BLaER1 treated with 17β-estradiol and CSF1 and Interleukin-3, amounts not matched to agents 10 nM and 100 nM (cell line): ENCODE measurements around the gene CCDC91.

Experiments
- H3K27ac ChIP-seq, 11 experiments: shearing (Covaris generic); formaldehyde crosslinking; 2 replicates each; pipeline ENCODE4 v1.8.1; 2022
- H3K27me3 ChIP-seq, 11 experiments: shearing (Covaris generic); formaldehyde crosslinking; 2 replicates each; pipeline ENCODE4 v1.8.1; 2022
- H3K36me3 ChIP-seq, 11 experiments: shearing (Covaris generic); formaldehyde crosslinking; 2 replicates each; pipeline ENCODE4 v1.8.1; 2022
- H3K4me1 ChIP-seq, 10 experiments: shearing (Covaris generic); formaldehyde crosslinking; 2 replicates each; pipeline ENCODE4 v1.8.1; 2022
- H3K4me2 ChIP-seq, 11 experiments: shearing (Covaris generic); formaldehyde crosslinking; 2 replicates each; pipeline ENCODE4 v1.8.1; 2022
- H3K4me3 ChIP-seq, 10 experiments: shearing (Covaris generic); formaldehyde crosslinking; 2 replicates each; pipeline ENCODE4 v1.8.1; 2022
- H3K9ac ChIP-seq, 11 experiments: shearing (Covaris generic); formaldehyde crosslinking; 2 replicates each; pipeline ENCODE4 v1.8.1; 2022
- H3K9me3 ChIP-seq, 11 experiments: shearing (Covaris generic); formaldehyde crosslinking; replicated peaks in 1 of 11; 2 replicates each; pipeline ENCODE4 v1.8.1; 2022
- H4K20me1 ChIP-seq, 11 experiments: shearing (Covaris generic); formaldehyde crosslinking; 2 replicates each; pipeline ENCODE4 v1.8.1; 2022
- Cebpa-rat ChIP-seq, 11 experiments: shearing (Covaris generic); IDR thresholded peaks; 2 replicates each; pipeline ENCODE4 v1.8.1; 2022

Gene CCDC91

DNA sequence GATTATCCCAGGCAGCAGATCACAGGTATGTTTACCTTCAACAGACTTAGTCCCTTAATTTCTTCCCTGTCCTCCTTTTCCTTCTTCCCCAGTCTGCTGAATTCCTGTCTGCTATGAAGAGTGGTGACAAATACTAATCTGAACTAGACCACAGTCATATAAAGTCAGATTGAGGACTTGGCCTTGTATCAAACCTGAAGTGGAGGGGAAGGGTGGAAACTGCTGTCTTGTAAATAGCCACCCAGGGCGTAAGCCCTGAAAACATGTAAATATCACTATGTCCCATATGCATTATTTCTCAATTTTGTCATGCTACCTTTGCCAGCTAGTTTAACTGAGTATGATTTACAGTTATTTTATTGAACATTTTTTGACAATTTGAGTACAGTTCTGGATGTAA lies 368.0 kb downstream of the CCDC91 start:
- no peak overlapping the region for H3K4me3 ChIP-seq
- H3K27ac ChIP-seq, result no peak overlapping the region
- no peaks in the 10 kb centered on the region for H3K27me3 ChIP-seq
- no peaks in the 10 kb centered on the region for H3K36me3 ChIP-seq
- H3K4me2 ChIP-seq, result no peak overlapping the region
- H4K20me1 ChIP-seq, result no peaks in the 10 kb centered on the region
- no peak overlapping the region for H3K9ac ChIP-seq
- no peak for TF ChIP-seq Cebpa-rat (IDR thresholded peaks at IDR 0.05)
- H3K9me3 ChIP-seq, result no peaks in the 10 kb centered on the region
- H3K4me1 ChIP-seq, result peaks cover 0 to 3% (median 0%) of the 10 kb centered on the region in 10 experiments; a peak in 7 of 20 replicates

DNA sequence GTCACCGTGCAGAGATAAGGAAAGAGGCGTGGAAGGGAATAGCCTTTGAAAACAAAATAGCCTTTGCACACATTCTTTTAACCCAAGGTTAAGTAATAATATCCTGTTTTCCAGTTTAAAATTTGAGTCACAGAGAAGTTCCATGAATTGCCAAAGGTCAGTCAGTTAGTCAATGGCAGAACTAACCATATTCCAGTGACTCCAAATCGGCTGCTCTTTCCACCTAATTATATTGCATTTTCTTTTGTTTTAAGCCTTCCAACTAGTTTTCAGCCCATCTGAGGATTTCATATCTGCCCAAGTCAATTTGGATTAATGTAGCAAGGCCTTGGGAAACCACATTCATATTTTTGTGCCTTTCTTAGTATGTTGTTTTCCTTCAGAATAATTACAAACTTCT lies 373.0 kb downstream of the CCDC91 start:
- H3K4me3 ChIP-seq, result no peak overlapping the region
- H3K27me3 ChIP-seq, result no peaks in the 10 kb centered on the region
- H3K27ac ChIP-seq, result peak overlapping the region in 5 of 11 experiments; percentile 12 to 71 (median 46); a peak in 9 of 22 replicates
- H3K9ac ChIP-seq, result no peak overlapping the region; a peak in 1 of 22 replicates
- H3K9me3 ChIP-seq, result peaks cover 0 to 4% (median 0%) of the 10 kb centered on the region in 11 experiments; a peak in 2 of 22 replicates
- TF ChIP-seq Cebpa-rat (IDR thresholded peaks at IDR 0.05), result no peak
- H3K36me3 ChIP-seq, result no peaks in the 10 kb centered on the region
- peaks cover 0 to 19% (median 12%) of the 10 kb centered on the region in 10 experiments; a peak in 12 of 20 replicates for H3K4me1 ChIP-seq
- no peaks in the 10 kb centered on the region for H4K20me1 ChIP-seq
- H3K4me2 ChIP-seq, result peak overlapping the region in 5 of 11 experiments; percentile 29 to 65 (median 51); a peak in 10 of 22 replicates

DNA sequence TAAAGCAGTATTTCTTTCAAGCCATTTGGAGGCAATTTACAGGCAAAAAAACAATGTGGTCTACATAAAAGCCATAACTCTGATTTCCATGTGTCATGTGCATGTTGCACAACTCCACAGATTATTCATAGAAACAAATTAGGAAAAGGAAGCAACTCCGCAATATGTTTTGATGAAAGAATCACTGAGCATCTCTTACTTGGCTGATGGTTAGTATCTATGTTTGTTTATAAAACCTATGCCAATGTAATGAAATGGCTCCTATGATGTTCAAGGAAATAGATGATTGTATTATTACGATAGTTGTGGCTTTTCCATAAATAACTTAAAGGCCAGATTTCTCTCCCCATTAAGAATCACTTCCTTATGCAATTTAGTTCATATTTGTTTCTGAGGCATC lies 373.7 kb downstream of the CCDC91 start:
- no peak overlapping the region for H3K4me3 ChIP-seq
- H3K9me3 ChIP-seq, result peaks cover 0 to 4% (median 0%) of the 10 kb centered on the region in 11 experiments; a peak in 2 of 22 replicates
- no peaks in the 10 kb centered on the region for H4K20me1 ChIP-seq
- TF ChIP-seq Cebpa-rat (IDR thresholded peaks at IDR 0.05), result peak in 2 of 11 experiments; percentile 30 to 57; a peak in 2 of 22 replicates
- H3K27ac ChIP-seq, result peak overlapping the region in 7 of 11 experiments; percentile 17 to 71 (median 44); a peak in 11 of 22 replicates
- H3K36me3 ChIP-seq, result no peaks in the 10 kb centered on the region
- peaks cover 0 to 19% (median 12%) of the 10 kb centered on the region in 10 experiments; a peak in 12 of 20 replicates for H3K4me1 ChIP-seq
- peak overlapping the region in 8 of 11 experiments; percentile 3 to 65 (median 34); a peak in 13 of 22 replicates for H3K4me2 ChIP-seq
- H3K9ac ChIP-seq, result no peak overlapping the region; a peak in 1 of 22 replicates
- no peaks in the 10 kb centered on the region for H3K27me3 ChIP-seq

DNA sequence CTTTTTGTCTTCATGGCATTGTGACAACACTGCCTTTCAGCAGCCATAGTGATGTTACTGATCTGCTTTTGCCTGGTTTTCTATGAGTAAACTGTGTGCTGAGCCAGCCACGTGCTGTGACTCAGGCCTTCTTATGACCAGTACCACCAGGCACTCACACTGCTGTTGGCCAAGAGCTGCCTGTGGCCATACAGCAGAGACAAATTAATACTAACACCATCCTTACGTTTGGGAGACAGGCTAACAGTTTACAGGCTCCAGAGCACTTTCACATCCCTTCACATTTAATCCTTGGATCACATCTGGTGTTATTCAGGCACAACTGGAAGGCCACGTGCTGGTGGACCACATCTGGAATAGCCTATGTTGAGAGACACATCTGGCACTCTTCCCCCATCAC lies 377.9 kb downstream of the CCDC91 start:
- Histone ChIP-seq H3K27ac (no peak overlapping the region), H3K4me2 (no peak overlapping the region), H3K9me3 (peaks cover 0 to 4% (median 0%) of the 10 kb centered on the region in 11 experiments; a peak in 2 of 22 replicates), H3K9ac (no peak overlapping the region), H3K36me3 (no peaks in the 10 kb centered on the region), H3K4me3 (no peak overlapping the region), H3K27me3 (no peaks in the 10 kb centered on the region), H4K20me1 (no peaks in the 10 kb centered on the region), H3K4me1 (peaks cover 0 to 33% (median 13%) of the 10 kb centered on the region in 10 experiments; a peak in 12 of 20 replicates)
- TF ChIP-seq Cebpa-rat (IDR thresholded peaks at IDR 0.05), result no peak

DNA sequence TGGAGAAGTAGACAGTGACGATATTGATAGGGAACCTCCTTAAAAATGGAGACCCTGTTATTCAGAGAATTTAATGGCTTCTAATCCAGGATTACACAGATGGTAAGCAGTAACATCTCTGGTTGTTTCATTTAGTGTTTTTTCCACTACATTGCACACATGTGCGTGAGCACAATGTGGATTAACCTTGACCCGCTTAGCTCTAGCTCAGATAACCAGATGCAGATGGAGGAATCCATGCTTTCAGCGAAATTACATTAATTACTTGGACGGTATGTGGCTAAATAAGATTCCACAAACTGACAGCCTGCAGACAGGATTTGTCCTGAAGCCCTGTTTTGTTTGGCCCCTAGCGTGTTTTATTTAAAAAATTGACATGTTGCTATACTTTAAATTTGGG lies 378.4 kb downstream of the CCDC91 start:
- no peak for TF ChIP-seq Cebpa-rat (IDR thresholded peaks at IDR 0.05)
- peaks cover 0 to 4% (median 0%) of the 10 kb centered on the region in 11 experiments; a peak in 2 of 22 replicates for H3K9me3 ChIP-seq
- peaks cover 0 to 27% (median 9%) of the 10 kb centered on the region in 10 experiments; a peak in 12 of 20 replicates for H3K4me1 ChIP-seq
- no peak overlapping the region for H3K9ac ChIP-seq
- H3K4me3 ChIP-seq, result no peak overlapping the region
- H3K4me2 ChIP-seq, result no peak overlapping the region
- H3K27ac ChIP-seq, result no peak overlapping the region
- H3K27me3 ChIP-seq, result no peaks in the 10 kb centered on the region
- H3K36me3 ChIP-seq, result no peaks in the 10 kb centered on the region
- H4K20me1 ChIP-seq, result no peaks in the 10 kb centered on the region

DNA sequence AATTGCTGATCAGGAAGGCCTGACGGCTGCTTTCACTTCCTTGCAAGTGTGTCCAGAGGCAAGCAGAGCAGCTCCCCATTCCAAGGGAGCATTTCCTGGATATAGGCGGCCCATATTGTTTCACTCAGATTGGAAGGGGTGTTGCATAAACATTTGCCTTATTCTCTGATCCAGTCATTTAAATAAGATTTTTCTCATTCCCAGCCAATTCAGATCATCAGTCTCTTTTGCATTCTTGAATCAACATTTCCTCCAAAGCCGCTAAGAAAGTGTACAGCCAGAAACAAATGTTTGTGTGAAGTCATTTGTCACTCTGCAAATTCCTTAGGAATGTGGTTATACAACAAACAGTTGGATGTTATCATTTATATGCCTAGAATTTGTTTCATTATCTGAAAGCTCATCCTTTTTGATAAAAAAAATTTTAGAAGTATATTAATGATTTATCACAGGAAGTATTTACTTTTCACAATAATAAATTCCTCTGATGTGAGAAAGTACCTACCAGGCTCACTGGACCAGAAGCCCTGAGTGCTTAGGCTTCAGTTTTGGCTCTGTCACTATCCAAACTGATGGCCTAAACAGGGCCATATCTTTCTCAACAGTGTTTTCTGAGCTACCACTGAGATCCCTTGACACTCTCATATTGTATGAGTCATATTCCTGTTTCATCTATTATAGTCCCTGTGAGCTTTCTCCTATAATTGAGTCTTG lies 379.6 kb downstream of the CCDC91 start:
- Histone ChIP-seq H3K36me3 (no peaks in the 10 kb centered on the region), H3K9ac (no peak overlapping the region), H3K9me3 (0 out of 22 replicates have a peak, but pooled peaks cover 0 to 4% (median 0%) of the 10 kb centered on the region in 11 experiments), H3K27me3 (no peaks in the 10 kb centered on the region), H3K4me2 (peak overlapping the region in 1 of 11 experiments; percentile 4; a peak in 2 of 22 replicates), H4K20me1 (no peaks in the 10 kb centered on the region), H3K27ac (peak overlapping the region in 1 of 11 experiments; percentile 23; a peak in 1 of 22 replicates), H3K4me3 (no peak overlapping the region), H3K4me1 (peaks cover 0 to 15% (median 0%) of the 10 kb centered on the region in 10 experiments; a peak in 5 of 20 replicates)
- TF ChIP-seq Cebpa-rat (IDR thresholded peaks at IDR 0.05), result no peak

DNA sequence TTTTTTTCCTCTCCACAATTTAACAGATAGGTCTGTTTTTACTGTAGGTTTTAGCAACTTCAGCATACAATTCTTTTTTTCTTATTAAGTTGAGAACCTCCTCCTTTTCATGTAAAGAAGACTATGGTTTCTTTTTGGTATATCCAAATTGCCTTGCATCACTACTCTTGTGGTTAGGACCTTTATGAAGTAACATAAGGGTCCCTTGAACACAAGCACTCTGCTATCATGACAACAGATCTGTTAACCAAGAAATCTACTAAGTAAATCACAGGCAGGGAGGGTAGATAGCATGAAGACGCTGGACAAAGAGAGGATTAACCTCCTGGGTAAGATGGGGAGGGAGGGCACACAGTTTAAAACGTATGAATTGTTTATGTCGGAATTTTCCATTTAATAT lies 380.6 kb downstream of the CCDC91 start:
- H4K20me1 ChIP-seq, result no peaks in the 10 kb centered on the region
- H3K9me3 ChIP-seq, result 0 out of 22 replicates have a peak, but pooled peaks cover 0 to 4% (median 0%) of the 10 kb centered on the region in 11 experiments
- H3K4me1 ChIP-seq, result peaks cover 0 to 15% (median 0%) of the 10 kb centered on the region in 10 experiments; a peak in 5 of 20 replicates
- H3K36me3 ChIP-seq, result no peaks in the 10 kb centered on the region
- TF ChIP-seq Cebpa-rat (IDR thresholded peaks at IDR 0.05), result no peak
- H3K4me2 ChIP-seq, result no peak overlapping the region
- H3K27me3 ChIP-seq, result no peaks in the 10 kb centered on the region
- H3K27ac ChIP-seq, result 0 out of 22 replicates have a peak overlapping the region, but pooled peaks of 2 of the 11 experiments have one; percentile 23 to 27
- no peak overlapping the region for H3K4me3 ChIP-seq
- no peak overlapping the region for H3K9ac ChIP-seq

GRCh38 chr12:28574746-28575592 lies 384.7 kb downstream of the CCDC91 start:
- no peak for TF ChIP-seq Cebpa-rat (IDR thresholded peaks at IDR 0.05)
- Histone ChIP-seq H3K9ac (no peak overlapping the region), H4K20me1 (no peaks in the 10 kb centered on the region), H3K27me3 (no peaks in the 10 kb centered on the region), H3K27ac (no peak overlapping the region), H3K9me3 (no peaks in the 10 kb centered on the region), H3K4me1 (peaks cover 0 to 7% (median 0%) of the 10 kb centered on the region in 10 experiments; a peak in 4 of 20 replicates), H3K36me3 (no peaks in the 10 kb centered on the region), H3K4me3 (no peak overlapping the region), H3K4me2 (no peak overlapping the region)
